ENCODE data around the gene HEXIM1.
A peak's percentile ranks its signal among the peaks of the same experiment; 100 is the strongest.

Gene HEXIM1

GRCh38 chr17:45107293-45108010, 40.8 kb upstream of the HEXIM1 start:
- no peak for TF ChIP-seq CTCF (IDR thresholded peaks at IDR 0.05; ENCODE audit: low read depth, low read length)
- Histone ChIP-seq H3K4me1 (no peaks in the 10 kb centered on the region; the same call in 1 of the 2 replicates), H3K9me3 (no peaks in the 10 kb centered on the region), H3K27me3 (no peaks in the 10 kb centered on the region), H3K36me3 (peaks cover 63% of the 10 kb centered on the region), H3K4me3 (ENCODE audit: low read depth, low read length) (no peak overlapping the region)
- DNase-seq = no peak

- DNase-seq = no peak
- no peak for TF ChIP-seq CTCF (IDR thresholded peaks at IDR 0.05; ENCODE audit: low read depth, low read length)
- H3K9me3 ChIP-seq = no peaks in the 10 kb centered on the region
- no peaks in the 10 kb centered on the region; the same call in 1 of the 2 replicates for H3K4me1 ChIP-seq
- H3K4me3 ChIP-seq (ENCODE audit: low read depth, low read length) = no peak overlapping the region
- H3K36me3 ChIP-seq = peaks cover 57% of the 10 kb centered on the region
- H3K27me3 ChIP-seq = no peaks in the 10 kb centered on the region
These were observed 40.2 kb upstream of the HEXIM1 start for GRCh38 chr17:45108051-45108450.

- H3K9me3 ChIP-seq = no peaks in the 10 kb centered on the region
- no peak overlapping the region for H3K4me3 ChIP-seq (ENCODE audit: low read depth, low read length)
- no peaks in the 10 kb centered on the region; the same call in 1 of the 2 replicates for H3K4me1 ChIP-seq
- peaks cover 49% of the 10 kb centered on the region for H3K36me3 ChIP-seq
- TF ChIP-seq CTCF (IDR thresholded peaks at IDR 0.05; ENCODE audit: low read depth, low read length) = peak; percentile 20; the same call in 1 of the 2 replicates
- no peak for DNase-seq
- H3K27me3 ChIP-seq = no peaks in the 10 kb centered on the region
These were observed 39.4 kb upstream of the HEXIM1 start for GRCh38 chr17:45108595-45109521.

GRCh38 chr17:45110676-45111611, 37.3 kb upstream of the HEXIM1 start:
- Histone ChIP-seq H3K4me3 (ENCODE audit: low read depth, low read length) (no peak overlapping the region), H3K9me3 (no peaks in the 10 kb centered on the region), H3K36me3 (peaks cover 31% of the 10 kb centered on the region), H3K27me3 (no peaks in the 10 kb centered on the region), H3K4me1 (no peaks in the 10 kb centered on the region; the same call in 1 of the 2 replicates)
- no peak for TF ChIP-seq CTCF (IDR thresholded peaks at IDR 0.05; ENCODE audit: low read depth, low read length)
- DNase-seq = no peak

- DNase-seq = no peak
- Histone ChIP-seq H3K27me3 (no peaks in the 10 kb centered on the region), H3K9me3 (no peaks in the 10 kb centered on the region), H3K4me1 (no peaks in the 10 kb centered on the region; the same call in 1 of the 2 replicates), H3K4me3 (ENCODE audit: low read depth, low read length) (no peak overlapping the region), H3K36me3 (peaks cover 22% of the 10 kb centered on the region)
- no peak for TF ChIP-seq CTCF (IDR thresholded peaks at IDR 0.05; ENCODE audit: low read depth, low read length)
These were observed 36.4 kb upstream of the HEXIM1 start for GRCh38 chr17:45111850-45112249.

Data from BE2C (cell line).